KMS-11 (cell line): ENCODE measurements around the gene RIPOR3.

Source experiments
- H2AFZ ChIP-seq: fragments of 200-600 bp; sonication (generic); 2 replicates; pipeline ENCODE4 v1.6.1; 2016; ENCODE audit warnings: antibody characterized with exemption, mixed run types, low read depth
- H3K27ac ChIP-seq: fragments of 200-600 bp; sonication (generic); 2 replicates; pipeline ENCODE4 v1.6.1; 2016; ENCODE audit warnings: mild to moderate bottlenecking, mixed run types
- H3K27me3 ChIP-seq: fragments of 200-600 bp; sonication (generic); 2 replicates; pipeline ENCODE4 v1.6.1; 2017; ENCODE audit warnings: mild to moderate bottlenecking, low read depth, mixed run types, moderate library complexity; ENCODE audit not compliant: insufficient read depth
- H3K36me3 ChIP-seq: fragments of 200-600 bp; sonication (generic); 2 replicates; pipeline ENCODE4 v1.6.1; 2017; ENCODE audit warnings: mild to moderate bottlenecking, mixed run types; ENCODE audit not compliant: insufficient read depth
- H3K4me1 ChIP-seq: fragments of 200-600 bp; sonication (generic); 2 replicates; pipeline ENCODE4 v1.6.1; 2016; ENCODE audit warnings: mild to moderate bottlenecking, low read depth, mixed run types; ENCODE audit not compliant: poor library complexity, severe bottlenecking
- H3K4me2 ChIP-seq: fragments of 200-600 bp; sonication (generic); 2 replicates; pipeline ENCODE4 v1.7.0; 2016; ENCODE audit warnings: mild to moderate bottlenecking, mixed run types
- H3K4me3 ChIP-seq: fragments of 200-600 bp; sonication (generic); IDR thresholded peaks from 2 replicates; pipeline ENCODE4 v1.6.1; 2017; ENCODE audit warnings: low read depth, low read length, mixed read lengths; ENCODE audit not compliant: insufficient read depth
- H3K79me2 ChIP-seq: fragments of 200-600 bp; sonication (generic); 2 replicates; pipeline ENCODE4 v1.6.1; 2016; ENCODE audit warnings: low read depth, mixed run types; ENCODE audit not compliant: insufficient read depth
- H3K9ac ChIP-seq: fragments of 200-600 bp; sonication (generic); 2 replicates; pipeline ENCODE4 v1.6.1; 2016; ENCODE audit warnings: mild to moderate bottlenecking, mixed run types
- H4K20me1 ChIP-seq: fragments of 200-600 bp; sonication (generic); 2 replicates; pipeline ENCODE4 v1.6.1; 2016; ENCODE audit warnings: mild to moderate bottlenecking, mixed run types; ENCODE audit not compliant: insufficient read depth
- TF ChIP-seq, protein P1 (sequence below): fragments of 200-600 bp; sonication (generic); conservative IDR thresholded peaks from 2 replicates; pipeline ENCODE4 v1.6.1; 2017; ENCODE audit warnings: low read depth, mild to moderate bottlenecking, antibody characterized with exemption, low read length, moderate library complexity, mixed read lengths

Gene RIPOR3

DNA sequence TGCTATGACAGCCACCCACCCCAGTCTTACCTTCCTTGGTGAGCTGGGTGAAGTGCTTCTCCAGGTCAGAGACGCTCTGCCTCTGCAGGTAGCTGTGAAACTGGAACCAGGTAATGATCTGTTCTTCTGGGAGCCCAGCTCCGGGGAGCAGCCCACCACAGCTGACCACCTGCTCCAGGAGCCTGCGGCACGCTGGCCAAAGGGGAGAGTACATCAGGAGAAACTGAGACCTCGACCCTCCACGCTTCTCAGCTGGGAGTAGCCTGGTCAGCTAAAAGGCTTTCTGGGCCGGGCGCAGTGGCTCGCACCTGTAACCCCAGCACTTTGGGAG, 98.4 kb downstream of the RIPOR3 start:
- TF ChIP-seq, protein P1, sequence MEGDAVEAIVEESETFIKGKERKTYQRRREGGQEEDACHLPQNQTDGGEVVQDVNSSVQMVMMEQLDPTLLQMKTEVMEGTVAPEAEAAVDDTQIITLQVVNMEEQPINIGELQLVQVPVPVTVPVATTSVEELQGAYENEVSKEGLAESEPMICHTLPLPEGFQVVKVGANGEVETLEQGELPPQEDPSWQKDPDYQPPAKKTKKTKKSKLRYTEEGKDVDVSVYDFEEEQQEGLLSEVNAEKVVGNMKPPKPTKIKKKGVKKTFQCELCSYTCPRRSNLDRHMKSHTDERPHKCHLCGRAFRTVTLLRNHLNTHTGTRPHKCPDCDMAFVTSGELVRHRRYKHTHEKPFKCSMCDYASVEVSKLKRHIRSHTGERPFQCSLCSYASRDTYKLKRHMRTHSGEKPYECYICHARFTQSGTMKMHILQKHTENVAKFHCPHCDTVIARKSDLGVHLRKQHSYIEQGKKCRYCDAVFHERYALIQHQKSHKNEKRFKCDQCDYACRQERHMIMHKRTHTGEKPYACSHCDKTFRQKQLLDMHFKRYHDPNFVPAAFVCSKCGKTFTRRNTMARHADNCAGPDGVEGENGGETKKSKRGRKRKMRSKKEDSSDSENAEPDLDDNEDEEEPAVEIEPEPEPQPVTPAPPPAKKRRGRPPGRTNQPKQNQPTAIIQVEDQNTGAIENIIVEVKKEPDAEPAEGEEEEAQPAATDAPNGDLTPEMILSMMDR: no peak
- no peaks in the 10 kb centered on the region for H3K79me2 ChIP-seq
- H3K36me3 ChIP-seq: no peaks in the 10 kb centered on the region
- H3K4me2 ChIP-seq: no peak overlapping the region
- no peak overlapping the region for H3K27ac ChIP-seq
- no peaks in the 10 kb centered on the region for H3K4me1 ChIP-seq
- peaks cover 4% of the 10 kb centered on the region; the same call in 1 of the 2 replicates for H3K27me3 ChIP-seq
- no peaks in the 10 kb centered on the region for H4K20me1 ChIP-seq
- H3K4me3 ChIP-seq: no peak overlapping the region
- no peak overlapping the region for H3K9ac ChIP-seq
- no peak overlapping the region for H2AFZ ChIP-seq

DNA sequence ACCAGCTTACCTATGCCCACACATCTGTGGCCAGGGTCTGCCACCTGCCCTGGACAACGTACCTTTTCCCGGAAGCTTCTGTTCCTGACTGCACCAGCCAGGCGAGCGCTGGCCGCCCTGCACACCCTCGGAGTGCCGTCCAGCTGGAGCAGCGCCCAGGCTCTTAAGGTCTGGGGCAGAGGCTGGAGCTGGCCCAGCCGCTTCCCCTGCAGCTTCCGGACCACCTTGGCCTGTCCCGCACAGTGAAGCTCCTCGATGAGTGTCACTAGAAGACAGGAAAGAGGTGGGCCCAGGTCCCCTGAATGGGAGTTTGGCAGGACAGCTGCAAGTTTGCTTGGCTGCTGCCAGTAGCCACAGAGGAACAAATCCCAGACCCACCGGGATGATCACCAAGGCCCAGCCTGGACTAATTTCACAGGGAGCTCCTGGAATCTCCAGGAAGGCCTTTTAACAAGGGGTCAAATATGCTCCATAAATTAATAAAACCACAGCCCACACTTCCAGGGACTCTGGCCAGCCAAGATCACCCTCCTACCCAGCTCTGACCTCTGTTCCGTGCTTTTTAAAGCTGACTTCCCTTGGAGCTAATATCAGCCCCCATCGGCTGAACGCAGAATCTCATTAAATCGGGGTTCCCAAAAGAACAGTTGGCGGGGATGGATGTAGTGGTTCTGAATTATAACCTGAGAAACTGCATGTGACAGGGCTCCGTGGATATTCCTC, 98.9 kb downstream of the RIPOR3 start:
- TF ChIP-seq, protein P1: no peak

DNA sequence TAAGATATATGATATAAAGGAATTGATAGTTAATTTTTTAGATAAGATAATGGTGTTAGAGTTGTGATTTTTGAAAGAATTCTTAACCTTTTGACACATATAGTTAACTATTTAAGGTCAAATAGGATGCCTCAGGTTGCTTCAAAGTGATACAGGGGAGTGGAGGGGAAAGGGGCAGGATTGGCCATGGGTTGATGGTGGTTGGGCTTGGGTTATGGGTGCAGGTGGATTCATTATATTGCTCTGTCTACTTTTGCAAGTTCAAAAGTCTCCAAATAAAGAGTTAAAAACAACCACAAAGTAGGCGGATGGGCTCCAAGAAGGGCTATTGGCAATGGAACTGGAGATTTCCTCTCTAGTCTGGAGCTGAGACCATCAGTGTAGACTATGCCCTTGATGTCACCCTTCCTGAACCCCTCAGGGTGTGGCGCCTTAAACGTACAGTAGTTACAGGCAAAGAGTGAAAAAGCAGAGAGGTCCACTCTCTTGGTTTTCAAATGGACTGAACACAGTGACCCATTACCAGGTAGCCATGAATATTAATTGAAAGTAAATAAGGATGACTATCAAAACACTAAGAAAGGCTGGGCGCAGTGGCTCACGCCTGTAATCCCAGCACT, 100.0 kb downstream of the RIPOR3 start:
- Histone ChIP-seq H3K4me3 (no peak overlapping the region), H3K27ac (no peak overlapping the region), H3K36me3 (no peaks in the 10 kb centered on the region), H4K20me1 (no peaks in the 10 kb centered on the region), H3K27me3 (peaks cover 4% of the 10 kb centered on the region; the same call in 1 of the 2 replicates), H3K4me2 (no peak overlapping the region), H3K4me1 (no peaks in the 10 kb centered on the region), H2AFZ (no peak overlapping the region), H3K79me2 (no peaks in the 10 kb centered on the region), H3K9ac (no peak overlapping the region)
- TF ChIP-seq, protein P1: no peak

More for the DNA sequence above, 98.9 kb downstream of the RIPOR3 start:
- no peak overlapping the region for H3K4me2 ChIP-seq
- no peaks in the 10 kb centered on the region for H3K4me1 ChIP-seq
- H3K9ac ChIP-seq: no peak overlapping the region
- peaks cover 4% of the 10 kb centered on the region; the same call in 1 of the 2 replicates for H3K27me3 ChIP-seq
- H3K36me3 ChIP-seq: no peaks in the 10 kb centered on the region
- no peak overlapping the region for H3K27ac ChIP-seq
- no peak overlapping the region for H2AFZ ChIP-seq
- H4K20me1 ChIP-seq: no peaks in the 10 kb centered on the region
- H3K4me3 ChIP-seq: no peak overlapping the region
- H3K79me2 ChIP-seq: no peaks in the 10 kb centered on the region

DNA sequence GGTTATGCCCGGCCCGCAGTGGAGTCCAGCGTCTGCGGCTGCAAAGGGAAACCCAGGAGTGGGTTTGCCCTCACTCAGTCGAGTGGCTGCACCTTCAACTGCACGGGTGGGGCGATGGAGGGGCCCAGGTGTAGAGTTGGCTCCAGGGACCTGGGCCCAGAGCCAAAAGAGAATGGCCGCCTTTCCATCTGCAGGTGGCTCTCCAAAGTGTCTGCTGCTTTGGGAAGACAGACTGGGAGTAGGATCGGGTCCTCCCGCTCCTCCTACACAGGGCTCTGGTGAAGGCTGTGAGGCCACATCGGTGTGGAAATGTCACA, 101.0 kb downstream of the RIPOR3 start:
- Histone ChIP-seq H3K4me3 (no peak overlapping the region), H2AFZ (no peak overlapping the region), H3K4me1 (no peaks in the 10 kb centered on the region), H3K4me2 (no peak overlapping the region), H3K9ac (no peak overlapping the region), H4K20me1 (no peaks in the 10 kb centered on the region), H3K79me2 (no peaks in the 10 kb centered on the region), H3K27ac (no peak overlapping the region), H3K36me3 (no peaks in the 10 kb centered on the region), H3K27me3 (peaks cover 4% of the 10 kb centered on the region; the same call in 1 of the 2 replicates)
- TF ChIP-seq, protein P1: no peak
